ENCODE measurements around the gene ACTN4.
A peak's percentile ranks its signal among the peaks of the same experiment; 100 is the strongest.

Gene ACTN4

DNA sequence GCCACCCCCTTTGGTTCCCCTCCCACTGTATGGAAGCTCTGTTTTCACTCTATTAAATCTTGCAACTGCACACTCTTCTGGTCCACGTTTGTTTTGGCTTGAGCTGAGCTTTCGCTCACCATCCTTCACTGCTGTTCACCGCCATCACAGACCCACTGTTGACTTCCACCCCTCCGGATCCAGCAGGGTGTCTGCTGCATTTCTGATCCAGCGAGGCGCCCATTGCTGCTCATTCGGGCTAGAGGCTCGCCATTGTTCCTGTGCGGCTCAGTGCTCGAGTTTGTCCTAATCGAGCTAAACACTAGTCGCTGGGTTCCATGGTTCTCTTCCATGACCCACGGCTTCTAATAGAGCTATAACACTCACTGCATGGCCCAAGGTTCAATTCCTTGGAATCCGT, 42.7 kb downstream of the ACTN4 start:
- Histone ChIP-seq H3K23ac (ENCODE audit: low read length) (peak overlapping the region; percentile 15), H3K36me3 (ENCODE audit: control insufficient read depth, insufficient read depth, low read length) (no peaks in the 10 kb centered on the region), H3K27ac (ENCODE audit: low read depth, low read length) (no peak overlapping the region), H2BK120ac (ENCODE audit: low read depth, low read length) (no peak overlapping the region), H2BK5ac (ENCODE audit: low read length) (no peak overlapping the region), H4K8ac (ENCODE audit: low read depth, low read length) (no peak overlapping the region), H3K56ac (ENCODE audit: low read length) (peak overlapping the region; percentile 22), H3K4ac (ENCODE audit: low read depth, low read length) (no peak overlapping the region), H2AK5ac (ENCODE audit: low read length) (no peak overlapping the region), H3K9ac (ENCODE audit: low read length) (no peak overlapping the region), H3K27me3 (ENCODE audit: insufficient read depth, low read length, poor library complexity) (no peaks in the 10 kb centered on the region), H3K4me1 (ENCODE audit: control insufficient read depth, low read depth, low read length) (peaks cover 16% of the 10 kb centered on the region), H2BK15ac (replicated peaks; ENCODE audit: low read depth) (no peak overlapping the region), H3K18ac (ENCODE audit: low read length) (no peak overlapping the region), H3K79me1 (ENCODE audit: low read length) (peaks cover 18% of the 10 kb centered on the region), H4K5ac (ENCODE audit: low read length) (no peak overlapping the region), H3K4me3 (ENCODE audit: low read length) (no peak overlapping the region), H3K4me2 (ENCODE audit: low read length) (no peak overlapping the region), H3K79me2 (ENCODE audit: control insufficient read depth, insufficient read depth, low read length) (peaks cover 70% of the 10 kb centered on the region)
- WGBS (ENCODE audit: extremely low coverage, insufficient coverage, low lambda C conversion rate) = no CpG with 5 or more reads among the region's 14 CpGs
- no peak for DNase-seq

- H3K4me1 ChIP-seq (ENCODE audit: control insufficient read depth, low read depth, low read length) = peaks cover 12% of the 10 kb centered on the region
- no peaks in the 10 kb centered on the region for H3K27me3 ChIP-seq (ENCODE audit: insufficient read depth, low read length, poor library complexity)
- no peak overlapping the region for H4K8ac ChIP-seq (ENCODE audit: low read depth, low read length)
- no peaks in the 10 kb centered on the region for H3K36me3 ChIP-seq (ENCODE audit: control insufficient read depth, insufficient read depth, low read length)
- no peak overlapping the region for H3K4me2 ChIP-seq (ENCODE audit: low read length)
- no peak overlapping the region for H2AK5ac ChIP-seq (ENCODE audit: low read length)
- no peak overlapping the region for H3K27ac ChIP-seq (ENCODE audit: low read depth, low read length)
- H4K5ac ChIP-seq (ENCODE audit: low read length) = no peak overlapping the region
- no CpG with 5 or more reads among the region's 7 CpGs for WGBS (ENCODE audit: extremely low coverage, insufficient coverage, low lambda C conversion rate)
- no peak for DNase-seq
- H2BK15ac ChIP-seq (replicated peaks; ENCODE audit: low read depth) = no peak overlapping the region
- H3K18ac ChIP-seq (ENCODE audit: low read length) = no peak overlapping the region
- H3K23ac ChIP-seq (ENCODE audit: low read length) = no peak overlapping the region
- no peak overlapping the region for H3K4ac ChIP-seq (ENCODE audit: low read depth, low read length)
- H3K79me2 ChIP-seq (ENCODE audit: control insufficient read depth, insufficient read depth, low read length) = peaks cover 75% of the 10 kb centered on the region
- H3K9ac ChIP-seq (ENCODE audit: low read length) = no peak overlapping the region
- H3K79me1 ChIP-seq (ENCODE audit: low read length) = peaks cover 21% of the 10 kb centered on the region
- no peak overlapping the region for H3K4me3 ChIP-seq (ENCODE audit: low read length)
- H2BK120ac ChIP-seq (ENCODE audit: low read depth, low read length) = no peak overlapping the region
- H2BK5ac ChIP-seq (ENCODE audit: low read length) = no peak overlapping the region
- no peak overlapping the region for H3K56ac ChIP-seq (ENCODE audit: low read length)
Observed at GRCh38 chr19:38690832-38691231, 43.4 kb downstream of the ACTN4 start.

- peak overlapping the region; percentile 61 for H3K56ac ChIP-seq (ENCODE audit: low read length)
- H3K27me3 ChIP-seq (ENCODE audit: insufficient read depth, low read length, poor library complexity) = no peaks in the 10 kb centered on the region
- H3K4me2 ChIP-seq (ENCODE audit: low read length) = no peak overlapping the region
- H2BK15ac ChIP-seq (replicated peaks; ENCODE audit: low read depth) = no peak overlapping the region
- H3K4me3 ChIP-seq (ENCODE audit: low read length) = no peak overlapping the region
- peak overlapping the region; percentile 34 for H3K27ac ChIP-seq (ENCODE audit: low read depth, low read length)
- no peak overlapping the region for H2BK120ac ChIP-seq (ENCODE audit: low read depth, low read length)
- H2AK5ac ChIP-seq (ENCODE audit: low read length) = no peak overlapping the region
- no peak overlapping the region for H4K5ac ChIP-seq (ENCODE audit: low read length)
- H2BK5ac ChIP-seq (ENCODE audit: low read length) = no peak overlapping the region
- peaks cover 4% of the 10 kb centered on the region for H3K4me1 ChIP-seq (ENCODE audit: control insufficient read depth, low read depth, low read length)
- H3K79me2 ChIP-seq (ENCODE audit: control insufficient read depth, insufficient read depth, low read length) = peaks cover 76% of the 10 kb centered on the region
- no peaks in the 10 kb centered on the region for H3K36me3 ChIP-seq (ENCODE audit: control insufficient read depth, insufficient read depth, low read length)
- H3K23ac ChIP-seq (ENCODE audit: low read length) = peak overlapping the region; percentile 48
- no peak overlapping the region for H4K8ac ChIP-seq (ENCODE audit: low read depth, low read length)
- no CpG with 5 or more reads among the region's 15 CpGs for WGBS (ENCODE audit: extremely low coverage, insufficient coverage, low lambda C conversion rate)
- H3K9ac ChIP-seq (ENCODE audit: low read length) = no peak overlapping the region
- H3K79me1 ChIP-seq (ENCODE audit: low read length) = peaks cover 17% of the 10 kb centered on the region
- H3K4ac ChIP-seq (ENCODE audit: low read depth, low read length) = no peak overlapping the region
- DNase-seq = no peak
- H3K18ac ChIP-seq (ENCODE audit: low read length) = no peak overlapping the region
Observed at GRCh38 chr19:38691938-38692457, 44.5 kb downstream of the ACTN4 start.

DNA sequence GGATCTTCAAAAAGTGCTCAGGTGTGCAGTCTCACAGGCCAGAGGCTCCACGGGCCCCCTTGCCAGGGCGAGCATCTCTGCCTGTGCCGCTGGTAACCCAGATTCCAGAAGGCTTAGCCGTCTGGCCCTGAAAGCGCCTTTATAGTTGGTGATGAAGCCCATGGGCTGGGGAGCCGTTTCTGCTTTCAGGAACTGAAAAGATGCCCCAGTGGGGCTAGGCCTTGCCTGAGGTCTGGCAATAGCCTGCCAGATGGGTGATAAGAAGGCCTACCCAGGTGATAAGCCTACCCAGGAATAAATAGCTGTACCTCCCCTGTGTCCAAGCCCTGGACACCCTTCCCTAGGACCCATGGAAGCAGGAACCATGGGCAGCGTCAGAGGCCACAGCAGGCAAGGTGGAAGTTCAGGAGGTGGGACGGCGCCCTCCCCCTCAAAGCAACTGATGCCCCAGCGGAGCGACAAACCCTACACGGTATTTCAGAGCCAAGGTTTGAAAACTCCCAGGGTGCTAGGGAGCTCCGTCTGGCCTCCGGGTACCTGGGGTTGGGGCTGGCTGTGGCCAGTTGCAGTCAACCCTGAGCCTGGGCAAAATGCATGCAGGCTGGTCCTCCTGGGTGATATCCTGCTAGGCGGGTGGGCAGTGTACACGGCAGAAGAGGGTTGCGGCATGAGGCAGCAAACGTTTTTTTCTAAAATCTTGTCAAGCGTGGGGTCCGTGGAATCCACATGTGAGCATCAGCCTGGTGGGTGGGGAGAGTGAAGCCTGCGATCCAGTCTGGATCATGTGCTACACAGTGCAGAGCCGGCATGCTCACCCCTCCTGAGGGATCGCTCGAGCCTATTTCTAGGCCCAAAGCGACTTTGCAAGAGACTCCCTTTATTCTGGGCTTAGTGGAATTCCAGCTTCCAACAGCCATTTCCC, 45.3 kb downstream of the ACTN4 start:
- no peak overlapping the region for H3K4me2 ChIP-seq (ENCODE audit: low read length)
- H2BK15ac ChIP-seq (replicated peaks; ENCODE audit: low read depth) = no peak overlapping the region
- H4K5ac ChIP-seq (ENCODE audit: low read length) = no peak overlapping the region
- no peak overlapping the region for H4K8ac ChIP-seq (ENCODE audit: low read depth, low read length)
- H2AK5ac ChIP-seq (ENCODE audit: low read length) = no peak overlapping the region
- H2BK5ac ChIP-seq (ENCODE audit: low read length) = no peak overlapping the region
- peak overlapping the region; percentile 62 for H3K27ac ChIP-seq (ENCODE audit: low read depth, low read length)
- H3K56ac ChIP-seq (ENCODE audit: low read length) = peak overlapping the region; percentile 63
- peaks cover 4% of the 10 kb centered on the region for H3K4me1 ChIP-seq (ENCODE audit: control insufficient read depth, low read depth, low read length)
- no peak overlapping the region for H3K18ac ChIP-seq (ENCODE audit: low read length)
- no peak for DNase-seq
- peaks cover 17% of the 10 kb centered on the region for H3K79me1 ChIP-seq (ENCODE audit: low read length)
- no peaks in the 10 kb centered on the region for H3K27me3 ChIP-seq (ENCODE audit: insufficient read depth, low read length, poor library complexity)
- peak overlapping the region; percentile 24 for H3K9ac ChIP-seq (ENCODE audit: low read length)
- peak overlapping the region; percentile 48 for H3K23ac ChIP-seq (ENCODE audit: low read length)
- H3K4ac ChIP-seq (ENCODE audit: low read depth, low read length) = no peak overlapping the region
- no CpG with 5 or more reads among the region's 25 CpGs for WGBS (ENCODE audit: extremely low coverage, insufficient coverage, low lambda C conversion rate)
- no peak overlapping the region for H2BK120ac ChIP-seq (ENCODE audit: low read depth, low read length)
- no peaks in the 10 kb centered on the region for H3K36me3 ChIP-seq (ENCODE audit: control insufficient read depth, insufficient read depth, low read length)
- peaks cover 77% of the 10 kb centered on the region for H3K79me2 ChIP-seq (ENCODE audit: control insufficient read depth, insufficient read depth, low read length)
- no peak overlapping the region for H3K4me3 ChIP-seq (ENCODE audit: low read length)

GRCh38 chr19:38693380-38694223, 46.2 kb downstream of the ACTN4 start:
- DNase-seq = peak; percentile 94
- Histone ChIP-seq H3K4me1 (ENCODE audit: control insufficient read depth, low read depth, low read length) (peaks cover 7% of the 10 kb centered on the region), H2BK120ac (ENCODE audit: low read depth, low read length) (no peak overlapping the region)

More at GRCh38 chr19:38693380-38694223, 46.2 kb downstream of the ACTN4 start:
- Histone ChIP-seq H3K9ac (ENCODE audit: low read length) (no peak overlapping the region), H2BK5ac (ENCODE audit: low read length) (no peak overlapping the region), H3K18ac (ENCODE audit: low read length) (peak overlapping the region; percentile 42), H2BK15ac (replicated peaks; ENCODE audit: low read depth) (no peak overlapping the region), H3K4ac (ENCODE audit: low read depth, low read length) (no peak overlapping the region), H4K8ac (ENCODE audit: low read depth, low read length) (no peak overlapping the region), H3K79me2 (ENCODE audit: control insufficient read depth, insufficient read depth, low read length) (peaks cover 81% of the 10 kb centered on the region), H3K4me3 (ENCODE audit: low read length) (no peak overlapping the region), H3K36me3 (ENCODE audit: control insufficient read depth, insufficient read depth, low read length) (no peaks in the 10 kb centered on the region), H3K27ac (ENCODE audit: low read depth, low read length) (peak overlapping the region; percentile 62), H3K23ac (ENCODE audit: low read length) (no peak overlapping the region), H3K56ac (ENCODE audit: low read length) (peak overlapping the region; percentile 25), H3K79me1 (ENCODE audit: low read length) (peaks cover 25% of the 10 kb centered on the region), H3K27me3 (ENCODE audit: insufficient read depth, low read length, poor library complexity) (no peaks in the 10 kb centered on the region), H2AK5ac (ENCODE audit: low read length) (no peak overlapping the region), H3K4me2 (ENCODE audit: low read length) (no peak overlapping the region), H4K5ac (ENCODE audit: low read length) (no peak overlapping the region)
- WGBS (ENCODE audit: extremely low coverage, insufficient coverage, low lambda C conversion rate) = no CpG with 5 or more reads among the region's 19 CpGs
